ENCODE results near the gene EIF3A.
A peak's percentile ranks its signal among the peaks of the same experiment; 100 is the strongest.

EIF3A gene

DNA sequence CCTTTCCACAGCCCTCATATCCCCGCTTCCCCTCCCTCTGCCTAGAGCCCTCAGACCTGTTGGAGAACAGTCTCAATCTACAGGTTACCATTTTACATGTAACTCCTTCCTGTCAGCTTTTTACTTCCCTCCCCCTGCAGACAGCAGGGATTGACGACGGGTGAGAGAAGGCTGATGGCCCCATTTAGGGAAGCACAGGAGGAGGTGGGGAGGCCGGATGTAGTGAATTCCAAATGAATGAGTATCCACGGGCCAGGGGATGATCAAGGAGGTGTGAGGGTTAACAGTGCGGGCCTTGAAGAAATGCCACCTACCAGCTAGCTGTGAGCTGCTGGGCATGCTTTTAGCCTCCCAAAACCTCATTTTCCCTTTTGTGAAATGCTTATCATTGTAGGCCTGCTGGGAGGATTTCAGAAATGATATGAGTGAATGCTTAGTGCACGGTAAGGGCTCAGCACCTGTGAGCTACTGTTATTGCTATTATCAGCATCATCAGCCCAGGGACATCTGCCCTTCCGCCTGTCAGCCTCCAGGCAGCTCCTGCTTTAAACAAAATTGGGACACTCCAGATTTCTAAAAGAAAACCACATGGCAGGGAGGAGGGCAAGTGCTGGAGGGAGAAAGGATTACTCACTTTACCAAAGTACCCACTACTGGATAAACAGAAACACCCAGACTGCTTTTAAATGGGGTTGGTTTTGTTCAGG is 57.6 kb downstream of the EIF3A start:
- H3K4me1 Mint-ChIP-seq, result peaks cover 21% of the 10 kb centered on the region
- H3K4me3 Mint-ChIP-seq, result no peak overlapping the region
- DNase-seq, result no peak
- H3K27me3 Mint-ChIP-seq (ENCODE audit: low read depth, poor library complexity), result peaks cover 24% of the 10 kb centered on the region
- no peak overlapping the region for H3K27ac Mint-ChIP-seq
- TF ChIP-seq, protein P1, sequence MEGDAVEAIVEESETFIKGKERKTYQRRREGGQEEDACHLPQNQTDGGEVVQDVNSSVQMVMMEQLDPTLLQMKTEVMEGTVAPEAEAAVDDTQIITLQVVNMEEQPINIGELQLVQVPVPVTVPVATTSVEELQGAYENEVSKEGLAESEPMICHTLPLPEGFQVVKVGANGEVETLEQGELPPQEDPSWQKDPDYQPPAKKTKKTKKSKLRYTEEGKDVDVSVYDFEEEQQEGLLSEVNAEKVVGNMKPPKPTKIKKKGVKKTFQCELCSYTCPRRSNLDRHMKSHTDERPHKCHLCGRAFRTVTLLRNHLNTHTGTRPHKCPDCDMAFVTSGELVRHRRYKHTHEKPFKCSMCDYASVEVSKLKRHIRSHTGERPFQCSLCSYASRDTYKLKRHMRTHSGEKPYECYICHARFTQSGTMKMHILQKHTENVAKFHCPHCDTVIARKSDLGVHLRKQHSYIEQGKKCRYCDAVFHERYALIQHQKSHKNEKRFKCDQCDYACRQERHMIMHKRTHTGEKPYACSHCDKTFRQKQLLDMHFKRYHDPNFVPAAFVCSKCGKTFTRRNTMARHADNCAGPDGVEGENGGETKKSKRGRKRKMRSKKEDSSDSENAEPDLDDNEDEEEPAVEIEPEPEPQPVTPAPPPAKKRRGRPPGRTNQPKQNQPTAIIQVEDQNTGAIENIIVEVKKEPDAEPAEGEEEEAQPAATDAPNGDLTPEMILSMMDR (IDR thresholded peaks at IDR 0.05), result no peak
- peaks cover 9% of the 10 kb centered on the region for H3K9me3 Mint-ChIP-seq
- H3K36me3 Mint-ChIP-seq (ENCODE audit: low read depth), result no peaks in the 10 kb centered on the region

DNA sequence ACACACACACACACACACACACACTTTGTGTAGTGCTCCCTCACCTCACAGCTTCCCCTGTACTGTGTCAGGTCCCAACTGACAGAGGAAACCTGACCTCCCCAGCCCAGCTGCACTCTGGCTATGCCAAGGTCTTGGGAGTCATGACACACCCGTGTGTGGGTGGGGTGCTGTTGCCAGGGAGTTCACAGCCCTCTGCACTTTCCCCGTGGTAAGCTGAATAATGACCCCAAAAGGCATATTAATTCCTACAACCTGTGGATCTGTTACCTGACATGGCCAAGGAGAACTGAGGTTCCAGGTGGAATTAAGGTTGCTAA is 60.0 kb downstream of the EIF3A start:
- Mint-ChIP-seq H3K36me3 (ENCODE audit: low read depth) (no peaks in the 10 kb centered on the region), H3K9me3 (peaks cover 9% of the 10 kb centered on the region), H3K27ac (no peak overlapping the region), H3K27me3 (ENCODE audit: low read depth, poor library complexity) (peaks cover 21% of the 10 kb centered on the region), H3K4me3 (no peak overlapping the region), H3K4me1 (peaks cover 14% of the 10 kb centered on the region)
- peak; percentile 26 for DNase-seq
- TF ChIP-seq, protein P1 (IDR thresholded peaks at IDR 0.05), result no peak

DNA sequence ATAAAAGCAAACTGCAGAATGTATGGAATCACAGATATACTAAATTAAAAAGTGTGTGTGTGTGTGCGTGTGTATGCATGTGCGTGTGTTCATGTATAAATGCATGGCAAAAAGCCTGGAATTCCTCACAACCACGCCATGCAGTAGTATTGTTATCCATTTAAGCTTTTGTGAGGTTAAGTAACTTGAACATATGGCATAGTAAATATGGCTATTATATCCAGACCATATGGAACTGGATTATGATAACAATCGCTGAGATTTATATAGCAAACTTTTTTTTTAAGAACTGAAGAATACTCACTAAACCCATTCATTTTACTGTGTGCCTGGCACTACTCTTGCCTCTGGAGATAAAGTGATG is 73.4 kb downstream of the EIF3A start:
- Mint-ChIP-seq H3K27me3 (ENCODE audit: low read depth, poor library complexity) (peaks cover 16% of the 10 kb centered on the region), H3K9me3 (no peaks in the 10 kb centered on the region), H3K4me1 (peaks cover 4% of the 10 kb centered on the region), H3K27ac (no peak overlapping the region), H3K4me3 (no peak overlapping the region), H3K36me3 (ENCODE audit: low read depth) (no peaks in the 10 kb centered on the region)
- no peak for DNase-seq
- TF ChIP-seq, protein P1 (IDR thresholded peaks at IDR 0.05), result no peak

DNA sequence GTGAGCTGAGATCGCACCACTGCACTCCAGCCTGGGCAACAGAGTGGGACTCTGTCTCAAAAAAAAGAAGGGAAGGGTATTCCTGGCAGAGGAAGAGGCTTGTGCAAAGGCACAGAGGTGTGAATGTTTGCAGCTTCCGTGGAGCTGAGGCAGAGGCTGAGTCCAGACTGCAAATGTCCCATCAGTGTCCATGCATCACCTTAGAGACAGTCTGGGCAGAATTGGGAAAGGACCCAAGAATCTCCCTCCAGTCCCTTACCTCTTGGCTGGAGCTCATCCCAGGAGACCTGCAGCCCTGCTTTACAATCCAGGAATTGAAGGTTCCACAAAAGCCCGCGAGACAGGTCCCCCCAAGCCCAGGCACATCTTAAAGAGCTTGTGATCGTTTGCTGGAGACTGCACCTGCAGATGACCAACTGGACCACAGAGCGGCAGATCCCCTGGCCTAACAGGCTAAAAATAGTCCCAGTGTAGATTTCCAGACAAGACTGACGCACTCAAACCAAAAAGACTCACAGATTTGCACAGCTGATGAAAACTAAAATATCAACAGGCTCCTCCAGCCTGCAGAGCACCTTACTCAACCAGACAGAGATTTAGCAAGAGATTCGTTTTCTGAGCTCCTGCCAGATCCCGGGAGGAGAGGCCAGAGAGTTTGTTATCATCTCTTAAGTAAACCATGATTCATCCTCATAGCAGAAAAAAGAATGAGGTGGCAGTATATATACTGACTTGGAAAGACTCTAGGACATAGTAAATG is 74.0 kb downstream of the EIF3A start:
- Mint-ChIP-seq H3K36me3 (ENCODE audit: low read depth) (no peaks in the 10 kb centered on the region), H3K4me1 (peaks cover 4% of the 10 kb centered on the region), H3K27ac (no peak overlapping the region), H3K27me3 (ENCODE audit: low read depth, poor library complexity) (peaks cover 17% of the 10 kb centered on the region), H3K9me3 (no peaks in the 10 kb centered on the region), H3K4me3 (no peak overlapping the region)
- TF ChIP-seq, protein P1 (IDR thresholded peaks at IDR 0.05), result no peak
- no peak for DNase-seq

DNA sequence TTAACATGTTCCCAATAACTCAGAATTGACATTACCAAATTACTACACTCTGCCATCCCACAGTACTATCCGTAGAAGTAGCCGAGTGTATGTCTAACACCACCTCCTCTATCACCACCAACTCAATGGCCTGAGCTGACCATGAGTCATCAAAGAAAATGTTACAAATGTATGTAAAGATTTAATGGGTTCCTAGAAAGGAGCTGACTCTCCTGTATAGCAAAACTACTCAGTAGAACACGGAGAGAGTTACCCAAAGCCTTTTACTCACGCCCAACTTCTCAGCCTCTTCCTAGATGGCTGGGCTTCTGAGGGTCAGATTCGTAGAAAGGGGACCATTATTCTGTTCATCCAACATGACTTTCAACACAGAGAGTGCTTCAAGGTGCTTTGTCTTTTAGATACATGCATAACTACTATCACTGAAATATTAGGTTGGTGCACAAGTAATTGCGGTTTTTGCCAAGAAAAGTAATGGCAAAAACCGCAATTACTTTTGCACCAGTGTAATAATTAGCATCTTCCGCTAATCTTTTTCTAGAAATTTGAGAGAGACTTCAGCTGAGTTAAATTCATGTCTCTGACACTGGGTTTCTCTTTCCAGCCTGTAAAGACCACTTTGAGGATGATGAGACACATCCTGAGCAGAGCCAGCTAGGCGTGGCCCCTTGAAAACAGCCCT is 75.1 kb downstream of the EIF3A start:
- TF ChIP-seq, protein P1 (IDR thresholded peaks at IDR 0.05), result no peak
- DNase-seq, result no peak
- Mint-ChIP-seq H3K9me3 (no peaks in the 10 kb centered on the region), H3K27me3 (ENCODE audit: low read depth, poor library complexity) (peaks cover 17% of the 10 kb centered on the region), H3K4me1 (peaks cover 4% of the 10 kb centered on the region), H3K27ac (no peak overlapping the region), H3K4me3 (no peak overlapping the region), H3K36me3 (ENCODE audit: low read depth) (no peaks in the 10 kb centered on the region)
